Transverse colon (tissue), 4 donors: ENCODE data around the gene SLC17A8.

ENCODE experiments used
- CTCF ChIP-seq, 5 experiments: fragments of 200-600 bp in 3 of 5; fragments of 450-650 bp in 2 of 5; sonication (generic) in 3 of 5; IDR thresholded peaks; 1 replicate in 2 of 5; 2 replicates in 3 of 5; pipeline ENCODE4 v1.5.1; 2016 to 2017; ENCODE audit warnings: antibody characterized with exemption in 5 of 5, inconsistent platforms in 3 of 5, mild to moderate bottlenecking in 2 of 5, moderate library complexity in 1 of 5
- EP300 ChIP-seq: sonication (generic); formaldehyde crosslinking; IDR thresholded peaks from one replicate; pipeline ENCODE4 v1.6.1; 2017; ENCODE audit warnings: antibody characterized with exemption, low read depth
- POLR2AphosphoS5 ChIP-seq, 3 donors: sonication (generic); formaldehyde crosslinking; IDR thresholded peaks; one replicate each; pipeline ENCODE4 v1.6.1; 2016; ENCODE audit warnings: antibody characterized with exemption in 3 of 3

- TF ChIP-seq EP300 (no peak), CTCF (IDR thresholded peaks at IDR 0.05) (no peak), POLR2AphosphoS5 (IDR thresholded peaks at IDR 0.05) (no peak)
Observed at GRCh38 chr12:100402763-100403162, 45.9 kb downstream of the SLC17A8 start.
